Loucy (cell line): ENCODE data around the gene HOXA13.

ENCODE experiments used
- H2AFZ ChIP-seq: fragments of 200-600 bp; sonication (generic); 2 replicates; pipeline ENCODE4 v1.6.0; 2016; ENCODE audit warnings: antibody characterized with exemption, mild to moderate bottlenecking, low read length, moderate library complexity
- H3F3A ChIP-seq: fragments of 200-600 bp; 2 replicates; pipeline ENCODE4 v1.6.0; 2016; ENCODE audit warnings: antibody characterized with exemption, low read depth, mild to moderate bottlenecking
- H3K27me3 ChIP-seq: fragments of 200-600 bp; sonication (generic); 2 replicates; pipeline ENCODE4 v1.6.1; 2014; ENCODE audit warnings: low read length, mild to moderate bottlenecking; ENCODE audit not compliant: insufficient read depth, poor library complexity, severe bottlenecking
- H3K36me3 ChIP-seq: fragments of 200-600 bp; sonication (generic); 2 replicates; pipeline ENCODE4 v1.6.1; 2016; ENCODE audit warnings: low read length; ENCODE audit not compliant: insufficient read depth
- H3K4me1 ChIP-seq: fragments of 200-600 bp; sonication (generic); 2 replicates; pipeline ENCODE4 v1.5.1; 2014; ENCODE audit warnings: low read length, mild to moderate bottlenecking; ENCODE audit not compliant: insufficient read depth, poor library complexity, severe bottlenecking
- H3K4me2 ChIP-seq: fragments of 200-600 bp; sonication (generic); 2 replicates; pipeline ENCODE4 v1.6.0; 2014; ENCODE audit warnings: antibody characterized with exemption, low read length, low read depth, mild to moderate bottlenecking; ENCODE audit not compliant: poor library complexity, severe bottlenecking
- H3K4me3 ChIP-seq: fragments of 200-600 bp; sonication (generic); 2 replicates; pipeline ENCODE4 v1.5.1; 2014; ENCODE audit warnings: low read length, mild to moderate bottlenecking, mixed read lengths; ENCODE audit not compliant: poor library complexity, severe bottlenecking
- H3K79me2 ChIP-seq: fragments of 200-600 bp; sonication (generic); 2 replicates; pipeline ENCODE4 v1.6.1; 2014; ENCODE audit warnings: low read length; ENCODE audit not compliant: insufficient read depth
- H3K9ac ChIP-seq: fragments of 200-600 bp; sonication (generic); 2 replicates; pipeline ENCODE4 v1.6.0; 2014; ENCODE audit warnings: mild to moderate bottlenecking, low read depth, low read length, moderate library complexity; ENCODE audit not compliant: poor library complexity, severe bottlenecking
- H3K9me2 ChIP-seq: fragments of 200-600 bp; sonication (generic); replicated peaks from 2 replicates; pipeline ENCODE4 v1.6.1; 2016; ENCODE audit warnings: low read depth, low read length, mixed read lengths
- H3K9me3 ChIP-seq: fragments of 200-600 bp; sonication (generic); 2 replicates; pipeline ENCODE4 v1.6.1; 2014; ENCODE audit warnings: mild to moderate bottlenecking, antibody characterized with exemption, low read length, low read depth; ENCODE audit not compliant: insufficient read depth
- H4K20me1 ChIP-seq: fragments of 200-600 bp; sonication (generic); 2 replicates; pipeline ENCODE4 v1.6.0; 2014; ENCODE audit warnings: antibody characterized with exemption, low read length, mild to moderate bottlenecking; ENCODE audit not compliant: insufficient read depth, poor library complexity, severe bottlenecking
- CTCF ChIP-seq: fragments of 200-600 bp; sonication (generic); conservative IDR thresholded peaks from 2 replicates; pipeline ENCODE4 v1.5.1; 2014; ENCODE audit warnings: mild to moderate bottlenecking, antibody characterized with exemption, low read length
- EZH2phosphoT487 ChIP-seq: fragments of 200-600 bp; IDR thresholded peaks from 2 replicates; pipeline ENCODE4 v1.6.1; 2018; ENCODE audit warnings: antibody characterized with exemption, mild to moderate bottlenecking, moderate library complexity, borderline replicate concordance

Gene HOXA13

GRCh38 chr7:27210441-27211083, 10.7 kb upstream of the HOXA13 start:
- Histone ChIP-seq H2AFZ (no peak overlapping the region), H4K20me1 (no peaks in the 10 kb centered on the region), H3K4me3 (no peak overlapping the region), H3K79me2 (no peaks in the 10 kb centered on the region), H3K4me2 (no peak overlapping the region), H3K9me2 (no peaks in the 10 kb centered on the region), H3F3A (no peaks in the 10 kb centered on the region), H3K9me3 (no peaks in the 10 kb centered on the region), H3K36me3 (no peaks in the 10 kb centered on the region), H3K4me1 (no peaks in the 10 kb centered on the region), H3K9ac (no peak overlapping the region), H3K27me3 (no peaks in the 10 kb centered on the region)
- peak; percentile 62 for TF ChIP-seq CTCF
- TF ChIP-seq EZH2phosphoT487 = no peak

- H3K36me3 ChIP-seq = no peaks in the 10 kb centered on the region
- no peaks in the 10 kb centered on the region for H3K79me2 ChIP-seq
- no peaks in the 10 kb centered on the region for H3K9me2 ChIP-seq
- H3K9me3 ChIP-seq = no peaks in the 10 kb centered on the region
- H4K20me1 ChIP-seq = no peaks in the 10 kb centered on the region
- H2AFZ ChIP-seq = no peak overlapping the region
- no peaks in the 10 kb centered on the region for H3F3A ChIP-seq
- no peak for TF ChIP-seq EZH2phosphoT487
- no peak for TF ChIP-seq CTCF
- H3K9ac ChIP-seq = no peak overlapping the region
- H3K4me3 ChIP-seq = no peak overlapping the region
- no peaks in the 10 kb centered on the region for H3K4me1 ChIP-seq
- no peaks in the 10 kb centered on the region for H3K27me3 ChIP-seq
- H3K4me2 ChIP-seq = no peak overlapping the region
These were observed 10.1 kb upstream of the HOXA13 start for GRCh38 chr7:27209933-27210440.

- no peak overlapping the region for H2AFZ ChIP-seq
- H3K79me2 ChIP-seq = no peaks in the 10 kb centered on the region
- H3K36me3 ChIP-seq = no peaks in the 10 kb centered on the region
- H3K9me2 ChIP-seq = no peaks in the 10 kb centered on the region
- H3F3A ChIP-seq = no peaks in the 10 kb centered on the region
- no peak overlapping the region for H3K9ac ChIP-seq
- H3K9me3 ChIP-seq = no peaks in the 10 kb centered on the region
- no peak overlapping the region for H3K4me2 ChIP-seq
- H3K27me3 ChIP-seq = no peaks in the 10 kb centered on the region
- H3K4me1 ChIP-seq = no peaks in the 10 kb centered on the region
- no peaks in the 10 kb centered on the region for H4K20me1 ChIP-seq
- H3K4me3 ChIP-seq = no peak overlapping the region
- no peak for TF ChIP-seq EZH2phosphoT487
- TF ChIP-seq CTCF = no peak
These were observed 9.1 kb upstream of the HOXA13 start for GRCh38 chr7:27208998-27209397.
